Myocyte (in vitro differentiated cells): Measurements from ENCODE around the gene ADRB2. TPM values are rescaled to one million over a fixed set of nuclear protein-coding genes. Genes with fewer than 3 reads are reported as not detected.
"Not testable (repeated sequence)": the region's sequence is repeated elsewhere in the genome, so short reads cannot be mapped to it uniquely, and the experiment has no call there.

Source experiments
- DNase-seq: peaks from one replicate; pipeline ENCODE4 v3.0.0-alpha.2; 2012; ENCODE audit warnings: low read depth
- total RNA-seq: library from RNA; depleted of rRNA; stranded (reverse); fragments of >200 nt; gene quantifications from 2 replicates; pipeline ENCODE4 v1.2.3, GENCODE V29; 2014

ADRB2 gene
- total RNA-seq, 1 donor from 2014 or later, result 5.1 TPM

GRCh38 chr5:148855249-148856008 is 29.0 kb downstream of the ADRB2 start:
- no peak for DNase-seq

GRCh38 chr5:148856009-148856367 is 29.6 kb downstream of the ADRB2 start:
- DNase-seq, result no peak

- no peak for DNase-seq
Observed at GRCh38 chr5:148856424-148856823, 30.0 kb downstream of the ADRB2 start.

GRCh38 chr5:148857474-148857873 is 31.1 kb downstream of the ADRB2 start:
- no peak for DNase-seq

- DNase-seq, result peak; percentile 44
Observed at GRCh38 chr5:148858106-148858505, 31.7 kb downstream of the ADRB2 start.

- DNase-seq, result no peak
Observed at GRCh38 chr5:148858547-148858946, 32.1 kb downstream of the ADRB2 start.

GRCh38 chr5:148859703-148860102 is 33.3 kb downstream of the ADRB2 start:
- DNase-seq, result no peak

GRCh38 chr5:148860599-148860998 is 34.2 kb downstream of the ADRB2 start:
- DNase-seq, result no peak

- no peak for DNase-seq
Observed at GRCh38 chr5:148861088-148861487, 34.7 kb downstream of the ADRB2 start.

- no peak for DNase-seq
Observed at GRCh38 chr5:148861696-148862095, 35.3 kb downstream of the ADRB2 start.

- DNase-seq, result peak; percentile 58
Observed at GRCh38 chr5:148864113-148864841, 37.9 kb downstream of the ADRB2 start.

GRCh38 chr5:148866024-148866423 is 39.6 kb downstream of the ADRB2 start:
- DNase-seq, result no peak

- no peak for DNase-seq
Observed at GRCh38 chr5:148873120-148873519, 46.7 kb downstream of the ADRB2 start.

- DNase-seq, result no peak
Observed at GRCh38 chr5:148873690-148874485, 47.5 kb downstream of the ADRB2 start.

GRCh38 chr5:148875205-148875875 is 48.9 kb downstream of the ADRB2 start:
- no peak for DNase-seq

GRCh38 chr5:148877436-148877835 is 51.0 kb downstream of the ADRB2 start:
- not testable (repeated sequence) for DNase-seq

Other genes starting within 250 kb of the ADRB2 start
- not detected in 2 replicates for gene HTR4, start 172.1 kb upstream of the ADRB2 start, total RNA-seq
- gene SH3TC2, start 236.5 kb downstream of the ADRB2 start, total RNA-seq, result 3.9 and 4.3 TPM in 2 replicates